Measurements from ENCODE around the gene BCDIN3D.
"Not testable (repeated sequence)": the region's sequence is repeated elsewhere in the genome, so short reads cannot be mapped to it uniquely, and the experiment has no call there.

Gene BCDIN3D

GRCh38 chr12:49876070-49876469 lies 33.2 kb upstream of the BCDIN3D start:
- no peak for DNase-seq

- DNase-seq, result no peak
Observed at GRCh38 chr12:49875115-49875720, 32.3 kb upstream of the BCDIN3D start.

GRCh38 chr12:49874142-49874897 lies 31.4 kb upstream of the BCDIN3D start:
- peak; percentile 14 for DNase-seq

GRCh38 chr12:49873361-49873934 lies 30.5 kb upstream of the BCDIN3D start:
- peak; percentile 39 for DNase-seq

- peak; percentile 11 for DNase-seq
Observed at GRCh38 chr12:49872781-49873181, 29.9 kb upstream of the BCDIN3D start.

GRCh38 chr12:49872381-49872780 lies 29.5 kb upstream of the BCDIN3D start:
- DNase-seq, result no peak

GRCh38 chr12:49871811-49872251 lies 28.9 kb upstream of the BCDIN3D start:
- not testable (repeated sequence) for DNase-seq

- peak; percentile 11 for DNase-seq
Observed at GRCh38 chr12:49871263-49871561, 28.3 kb upstream of the BCDIN3D start.

- DNase-seq, result no peak
Observed at GRCh38 chr12:49870501-49871262, 27.8 kb upstream of the BCDIN3D start.

- DNase-seq, result no peak
Observed at GRCh38 chr12:49869816-49870500, 27.1 kb upstream of the BCDIN3D start.

GRCh38 chr12:49868952-49869815 lies 26.3 kb upstream of the BCDIN3D start:
- peak; percentile 93 for DNase-seq

GRCh38 chr12:49868449-49868848 lies 25.5 kb upstream of the BCDIN3D start:
- DNase-seq, result no peak

- DNase-seq, result peak; percentile 51
Observed at GRCh38 chr12:49867570-49868341, 24.9 kb upstream of the BCDIN3D start.

GRCh38 chr12:49866859-49867569 lies 24.1 kb upstream of the BCDIN3D start:
- peak; percentile 75 for DNase-seq

- DNase-seq, result no peak
Observed at GRCh38 chr12:49865782-49866135, 22.9 kb upstream of the BCDIN3D start.

- no peak for DNase-seq
Observed at GRCh38 chr12:49865109-49865781, 22.3 kb upstream of the BCDIN3D start.

- DNase-seq, result no peak
Observed at GRCh38 chr12:49864798-49865090, 21.8 kb upstream of the BCDIN3D start.

- peak; percentile 75 for DNase-seq
Observed at GRCh38 chr12:49863946-49864797, 21.3 kb upstream of the BCDIN3D start.

GRCh38 chr12:49860921-49861320 lies 18.0 kb upstream of the BCDIN3D start:
- not testable (repeated sequence) for DNase-seq
